ENCODE data around the gene KIAA0930. TPM values are rescaled to one million over a fixed set of nuclear protein-coding genes. Genes with fewer than 3 reads are reported as not detected.

The KIAA0930 gene
- total and polyA plus RNA-seq, 2 of the 4 experiments (the other 2 are of a cell fraction) = 25.3 to 34.1 TPM

- Histone ChIP-seq H4K91ac (ENCODE audit: insufficient read depth, low read depth, low read length) (0 out of 2 replicates have a peak overlapping the region, but pooled peaks have one; percentile 76), H3K4me2 (ENCODE audit: low read depth, low read length) (peak overlapping the region; percentile 99), H3K9ac (ENCODE audit: low read depth, low read length) (peak overlapping the region; percentile 87), H3K27ac (ENCODE audit: insufficient read depth, low read length) (peak overlapping the region; percentile 84), H3K4me3 (ENCODE audit: insufficient read depth, low read depth, low read length) (peak overlapping the region; percentile 86), H3K14ac (replicated peaks; ENCODE audit: low read depth, low read length) (peak overlapping the region; percentile 94), H2BK5ac (ENCODE audit: low read depth, low read length, poor library complexity, severe bottlenecking) (peak overlapping the region; percentile 88), H3K79me1 (ENCODE audit: low read depth in 1 of 2, low read length in 2 of 2) (peaks cover 22 to 62% of the 10 kb centered on the region in 2 experiments), H3K9me1 (ENCODE audit: insufficient read depth, low read length) (peaks cover 7% of the 10 kb centered on the region), H3K4me1 (ENCODE audit: control insufficient read depth, insufficient read depth, low read length) (peaks cover 11% of the 10 kb centered on the region), H3K23ac (ENCODE audit: low read depth, low read length) (peak overlapping the region; percentile 91), H3K27me3 (ENCODE audit: control insufficient read depth, insufficient read depth, low read length) (no peaks in the 10 kb centered on the region), H2BK120ac (ENCODE audit: low read depth, low read length) (peak overlapping the region; percentile 11), H3K4ac (ENCODE audit: low read depth, low read length) (peak overlapping the region; percentile 35), H4K8ac (ENCODE audit: low read depth in 2 of 2, low read length in 2 of 2) (peak overlapping the region; percentile 69 to 72; a peak in 2 of 4 replicates), H4K5ac (ENCODE audit: low read depth, low read length) (peak overlapping the region; percentile 30; the same call in 1 of the 2 replicates), H4K20me1 (ENCODE audit: insufficient read depth, low read length) (peaks cover 11% of the 10 kb centered on the region; the same call in 1 of the 2 replicates), H3K9me3 (ENCODE audit: control insufficient read depth, insufficient read depth, low read length) (no peaks in the 10 kb centered on the region), H2BK20ac (ENCODE audit: low read depth, low read length) (no peak overlapping the region), H3K18ac (ENCODE audit: low read depth, low read length) (peak overlapping the region; percentile 16), H2AFZ (replicated peaks; ENCODE audit: low read length, poor library complexity) (peak overlapping the region; percentile 92), H2AK9ac (replicated peaks; ENCODE audit: low read depth, low read length, poor library complexity) (peak overlapping the region; percentile 91), H2BK15ac (ENCODE audit: low read depth, low read length) (no peak overlapping the region), H3K56ac (ENCODE audit: extremely low read depth, insufficient read depth, low read length) (peak overlapping the region; percentile 23; the same call in 1 of the 2 replicates), H3K36me3 (ENCODE audit: control insufficient read depth, insufficient read depth, low read length) (peaks cover 15% of the 10 kb centered on the region), H2AK5ac (ENCODE audit: low read depth, low read length) (0 out of 2 replicates have a peak overlapping the region, but pooled peaks have one; percentile 59)
- TF ChIP-seq MAFK (IDR thresholded peaks at IDR 0.05; ENCODE audit: low read depth, low read length) (no peak), RAD21 (IDR thresholded peaks at IDR 0.05; ENCODE audit: low read length) (no peak), BHLHE40 (IDR thresholded peaks at IDR 0.05; ENCODE audit: low read depth, low read length) (no peak), POLR2A (IDR thresholded peaks at IDR 0.05; ENCODE audit: low read depth, low read length) (no peak), SMC3 (IDR thresholded peaks at IDR 0.05; ENCODE audit: low read depth, low read length) (no peak), ELK1 (IDR thresholded peaks at IDR 0.05; ENCODE audit: borderline replicate concordance, low read depth, low read length) (no peak), RCOR1 (IDR thresholded peaks at IDR 0.05; ENCODE audit: insufficient replicate concordance, low read length) (no peak)
- peak; percentile 49 for ATAC-seq (ENCODE audit: low read depth)
- dilution Hi-C loops (cut with HindIII; ENCODE audit: low sequenced_read_pairs, unreplicated experiment) = no loop called here
- DNase-seq = no peak
- no TSS peak for BruUV-seq (replicated peaks)
- in situ Hi-C loops (cut with MboI; ENCODE audit: low sequenced_read_pairs) = no loop called here
- intact Hi-C loops (cut with micrococcal nuclease) = no loop called here
- CTCF ChIA-PET = interaction anchor here (0.6 to 0.8 kb wide), 7 partner anchors 44 to 1825 kb away, joined by 3 to 6 read pairs (median 3); partner anchors contain the start of gene FAM118A
- POLR2A ChIA-PET (ENCODE audit: unreplicated experiment) = interaction anchor here (0.5 to 0.6 kb wide), 2 partner anchors 9 to 48 kb away, joined by 3 to 5 read pairs; no protein-coding TSS in a partner anchor
- 1% methylated on average over 24 of the region's 59 CpGs; no CpG with 5 or more reads in 1 of the 2 experiments for WGBS, 2 experiments (ENCODE audit: extremely low coverage in 2 of 2, insufficient read length in 1 of 2)
Measured at GRCh38 chr22:45164270-45165088, 76.2 kb downstream of the KIAA0930 start.
